Fibroblast of skin of right biceps (primary cell): Measurements from ENCODE around the gene RXFP4.
"Not testable (repeated sequence)": the region's sequence is repeated elsewhere in the genome, so short reads cannot be mapped to it uniquely, and the experiment has no call there.

ENCODE experiments used
- DNase-seq: peaks from one replicate; pipeline ENCODE4 v3.0.0-alpha.2; 2013

The RXFP4 gene

DNA sequence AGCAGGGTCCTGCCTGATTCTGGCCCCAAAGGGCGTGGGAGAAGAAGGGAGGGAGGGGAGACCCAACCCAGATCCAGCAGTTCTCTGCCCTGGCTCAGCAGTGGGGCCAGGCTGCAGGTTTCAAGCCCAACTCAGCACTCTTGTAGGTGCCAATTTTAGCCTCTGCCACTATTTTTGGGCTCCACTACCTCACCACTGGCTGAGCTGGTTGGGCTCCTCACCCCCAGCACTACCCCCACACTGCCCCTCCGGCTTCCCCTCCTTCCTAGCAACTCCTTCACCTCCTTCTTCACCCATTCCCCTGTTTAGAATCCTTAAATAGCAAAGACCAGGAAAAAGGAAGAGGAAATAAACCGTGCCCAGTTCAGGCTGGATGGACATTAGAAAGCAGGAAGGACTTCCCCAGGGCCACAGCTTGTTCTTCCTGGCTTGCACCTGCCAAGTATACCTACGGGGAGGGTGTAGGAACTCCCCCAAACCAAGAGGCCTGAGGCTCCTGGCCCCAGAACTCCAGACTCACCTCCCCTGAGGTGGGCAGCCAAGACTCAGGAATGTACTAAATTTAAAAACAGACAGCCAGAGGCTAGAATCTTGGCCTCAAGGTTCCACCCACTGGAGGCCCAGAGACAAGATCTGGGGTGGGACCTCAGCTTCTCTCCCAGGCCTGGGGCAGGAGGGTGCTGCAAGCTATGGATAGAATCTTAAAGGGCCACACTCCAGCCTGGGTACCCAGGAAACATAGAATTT lies 38.3 kb downstream of the RXFP4 start:
- DNase-seq = peak; percentile 42

DNA sequence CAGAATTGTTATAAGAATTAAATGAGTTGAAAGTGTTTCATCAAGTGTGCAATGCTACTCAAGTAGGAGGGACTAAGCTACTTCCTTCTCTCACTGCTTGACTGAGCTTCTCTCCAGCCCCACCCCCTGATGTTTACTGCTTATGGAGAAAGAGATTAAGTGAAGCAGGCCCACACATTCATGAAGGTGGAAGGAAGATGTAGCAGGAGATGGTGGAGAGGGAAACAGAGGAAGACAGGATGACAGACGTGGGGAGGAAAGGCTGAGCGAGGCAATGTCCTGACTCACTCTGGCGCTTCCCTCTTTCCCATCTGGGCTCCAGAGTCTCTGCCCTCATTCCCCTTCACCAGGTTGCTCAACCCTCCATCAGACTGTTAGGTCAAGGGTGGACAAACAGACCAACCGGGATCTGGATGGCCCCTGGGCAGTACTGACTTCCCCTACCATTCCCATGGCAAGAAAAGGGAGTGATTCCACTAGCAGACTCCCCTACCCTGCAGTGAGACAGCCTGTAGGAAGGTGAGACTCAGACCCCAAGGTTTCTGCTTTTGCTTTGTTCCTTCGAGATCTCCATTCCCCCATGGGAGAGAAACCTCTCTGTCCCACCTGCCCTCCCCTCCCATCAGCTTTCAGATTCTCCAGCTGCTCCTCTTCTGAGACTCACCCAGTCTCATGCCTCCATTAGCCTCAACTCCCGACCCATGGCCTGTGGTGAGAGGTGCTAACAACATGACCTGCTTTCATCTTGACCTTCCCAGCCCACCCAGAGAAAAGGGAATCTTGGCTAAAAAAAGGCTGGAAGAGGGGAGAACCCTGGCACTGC lies 40.0 kb downstream of the RXFP4 start:
- peak; percentile 78 for DNase-seq

DNA sequence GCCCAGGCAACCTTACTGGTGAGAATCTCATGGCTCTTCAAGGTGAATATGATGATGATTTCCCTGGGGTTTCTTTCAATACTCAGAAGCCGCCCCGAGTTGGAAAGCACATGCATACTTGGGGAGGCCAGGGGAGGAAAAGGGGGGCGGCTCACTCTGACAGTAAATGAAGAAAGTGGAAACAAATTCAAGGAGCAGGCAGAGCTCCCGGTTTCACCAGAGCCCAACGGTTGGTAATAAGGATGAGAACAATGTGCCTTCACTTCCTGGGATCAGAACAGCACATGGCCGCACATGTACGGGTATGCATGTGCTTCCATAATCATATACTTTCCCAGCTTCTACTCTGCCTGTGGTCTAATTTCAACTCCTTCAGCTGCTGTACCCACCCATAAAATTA lies 40.7 kb downstream of the RXFP4 start:
- no peak for DNase-seq

DNA sequence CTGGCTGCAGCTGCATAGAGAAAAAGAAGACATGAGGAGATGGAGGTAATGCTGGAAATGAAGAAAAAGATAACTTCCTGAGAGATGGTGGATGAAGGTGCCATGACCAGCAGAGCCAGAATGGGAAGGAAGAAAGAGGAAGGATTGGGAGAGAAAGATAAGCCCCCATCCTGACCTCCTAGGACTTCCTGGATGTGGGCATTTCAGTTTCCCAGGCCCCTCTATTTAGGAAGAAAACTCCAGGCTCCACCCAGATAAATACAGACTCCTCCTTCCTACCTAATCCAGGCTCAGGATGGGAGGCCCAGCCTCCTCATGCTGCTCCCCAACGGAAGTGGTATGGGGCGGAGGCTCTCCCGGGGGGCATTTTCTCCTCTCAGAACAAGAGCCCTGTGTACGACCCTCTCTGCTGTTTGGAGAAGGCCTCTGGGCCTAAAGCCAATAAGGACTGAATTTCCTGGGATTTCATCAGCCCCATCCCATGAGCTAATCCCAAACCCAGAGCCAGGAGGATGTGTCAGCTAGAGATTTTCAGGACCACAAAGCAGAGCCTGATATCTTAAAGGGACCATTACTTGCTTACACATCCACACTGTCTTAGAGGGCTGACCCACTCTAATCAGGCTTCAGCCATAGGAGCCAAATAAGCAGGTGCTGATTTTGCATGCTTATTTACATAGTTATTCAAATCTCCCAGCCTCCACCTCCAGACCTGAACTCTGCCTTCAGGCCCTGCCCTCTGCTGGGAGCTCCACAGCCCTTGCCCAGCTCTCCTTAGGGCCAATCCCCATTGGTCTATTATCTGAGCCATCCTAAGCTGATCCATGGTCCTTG lies 42.0 kb downstream of the RXFP4 start:
- peak; percentile 100 for DNase-seq

DNA sequence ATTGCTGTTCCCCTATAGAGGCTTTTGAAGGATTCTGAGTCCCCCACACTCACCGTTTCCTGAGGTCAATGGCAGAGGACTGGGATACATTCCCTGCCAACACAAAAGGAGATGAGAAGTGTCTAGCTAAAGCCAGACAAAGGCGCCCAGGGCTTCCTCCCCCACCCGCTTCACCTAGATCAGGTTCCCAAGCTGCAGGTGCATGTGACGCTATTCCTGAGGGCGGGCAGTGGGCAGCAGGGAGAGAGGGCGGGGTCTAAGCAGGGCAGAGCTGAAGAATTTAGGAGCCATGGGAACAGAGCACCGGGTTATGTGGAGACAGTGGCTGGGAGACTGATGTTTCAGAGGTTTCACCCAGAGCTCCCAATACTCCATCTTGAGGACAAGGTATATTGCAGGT lies 42.9 kb downstream of the RXFP4 start:
- DNase-seq = no peak

DNA sequence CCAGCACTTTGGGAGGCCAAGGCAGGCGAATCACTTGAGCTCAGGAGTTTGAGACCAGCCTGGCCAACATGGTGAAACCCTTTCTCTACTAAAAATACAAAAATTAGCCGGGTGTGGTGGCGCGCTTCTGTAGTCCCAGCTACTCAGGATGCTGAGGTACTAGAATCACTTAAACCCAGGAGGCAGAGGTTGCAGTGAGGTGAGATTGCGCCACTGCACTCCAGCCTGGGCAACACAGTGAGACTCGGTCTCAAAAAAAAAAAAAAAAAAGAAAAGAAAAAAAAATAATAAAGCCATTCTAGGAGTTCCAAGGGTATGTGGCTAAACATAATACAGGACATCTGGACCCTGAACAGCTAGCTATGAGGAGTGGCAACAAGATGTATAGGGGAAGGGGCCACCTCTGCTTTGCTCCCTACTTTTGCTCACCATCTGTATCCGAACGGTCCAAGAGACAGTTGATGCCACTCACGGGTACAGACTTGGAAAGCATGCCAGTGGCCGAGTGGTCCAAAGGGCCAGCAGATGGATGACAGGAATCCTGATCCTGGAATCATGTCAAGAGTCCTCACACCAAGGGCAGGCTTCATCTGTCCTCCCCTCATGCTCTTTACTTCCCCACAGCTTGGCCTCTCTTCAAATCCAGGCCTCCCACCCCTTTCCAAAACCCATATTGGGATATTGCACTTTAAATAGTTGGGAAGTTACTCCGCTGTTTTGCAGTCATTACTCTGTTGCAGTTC lies 43.6 kb downstream of the RXFP4 start:
- not testable (repeated sequence) for DNase-seq

DNA sequence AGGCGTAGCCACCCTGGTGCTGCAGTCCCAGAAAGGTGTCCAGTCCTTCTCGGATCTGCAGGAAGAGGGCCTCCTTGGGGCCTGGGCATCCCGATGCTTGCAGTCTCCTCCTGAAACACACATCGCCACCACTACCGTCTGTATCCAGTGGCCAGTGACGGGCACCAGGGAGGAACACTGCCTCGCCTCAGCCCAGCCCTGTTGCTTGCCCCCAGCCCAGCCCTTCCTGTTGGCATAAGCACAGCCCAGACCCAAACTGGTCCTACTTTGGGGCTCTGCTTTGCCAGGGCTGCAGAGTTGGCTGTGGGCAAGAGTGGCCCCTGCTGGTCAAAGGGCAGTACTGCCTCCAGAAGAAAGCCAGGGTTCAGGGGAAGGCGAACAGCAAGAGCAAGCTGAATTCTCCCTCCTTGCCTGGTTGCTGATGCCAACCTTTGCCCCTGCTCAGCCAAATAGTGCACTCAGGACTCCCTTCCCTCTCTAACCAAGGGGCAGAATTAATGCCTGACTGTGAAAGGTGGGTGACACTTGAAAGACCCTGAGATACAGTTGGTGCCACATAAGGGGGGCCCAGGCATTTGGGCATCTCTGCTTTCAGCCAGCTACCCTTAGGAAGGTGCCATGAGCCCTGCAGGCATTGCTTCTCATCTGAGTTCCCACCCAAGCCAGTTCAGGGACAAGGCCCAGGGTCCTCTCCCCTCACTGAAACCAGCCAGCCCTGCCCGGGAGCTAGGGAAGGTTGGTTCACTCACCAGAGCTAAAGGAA lies 48.0 kb downstream of the RXFP4 start:
- peak; percentile 70 for DNase-seq

DNA sequence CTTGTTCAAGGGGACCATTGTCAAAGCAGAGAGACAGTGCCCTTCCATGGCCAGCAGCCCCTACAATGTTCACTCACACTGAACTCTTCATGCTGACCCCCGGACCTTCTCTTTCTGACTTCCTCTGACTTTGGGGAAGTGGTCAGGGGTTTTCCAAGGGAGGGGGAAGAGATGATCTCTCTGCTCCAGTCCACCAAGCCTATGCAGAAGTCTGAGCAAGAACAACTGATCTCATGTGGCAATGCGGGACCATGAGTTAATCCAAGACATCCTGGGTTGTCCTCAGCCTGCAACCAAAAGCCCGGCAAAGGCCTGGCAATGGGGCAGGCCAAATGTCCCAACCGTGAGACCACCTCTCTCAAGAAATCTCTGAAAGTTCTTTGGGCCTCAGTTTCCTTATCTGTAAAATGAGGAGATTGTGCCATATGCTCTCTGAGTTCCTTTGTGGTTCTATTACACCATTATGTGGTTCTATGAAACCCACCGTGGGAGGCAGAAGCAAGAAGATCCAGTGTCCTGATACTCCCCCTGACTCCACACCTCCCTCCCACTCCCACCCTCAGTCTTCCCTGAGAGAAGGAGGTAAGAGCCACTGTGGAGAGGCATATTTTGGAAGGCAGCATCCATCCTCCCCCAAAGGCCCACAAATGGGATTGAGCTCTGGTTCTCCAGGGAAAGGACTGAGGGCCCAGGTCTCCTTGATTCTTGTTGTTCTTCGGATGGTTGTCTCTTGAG lies 48.7 kb downstream of the RXFP4 start:
- no peak for DNase-seq
